Esophagus muscularis mucosa (tissue), 3 donors: ENCODE data around the gene RIPK3.

ENCODE experiments used
- POLR2AphosphoS5 ChIP-seq, 2 donors: sonication (generic); formaldehyde crosslinking; IDR thresholded peaks; one replicate each; pipeline ENCODE4 v1.6.1; 2017; ENCODE audit warnings: antibody characterized with exemption in 2 of 2
- TF ChIP-seq, protein P1 (sequence below), 3 experiments: fragments of 200-600 bp in 2 of 3; fragments of 450-650 bp in 1 of 3; sonication (generic) in 2 of 3; IDR thresholded peaks; one replicate each; pipeline ENCODE4 v1.5.1; 2017 to 2019; ENCODE audit warnings: antibody characterized with exemption in 3 of 3, mild to moderate bottlenecking in 2 of 3, moderate library complexity in 1 of 3

GRCh38 chr14:24369907-24370687 is 30.3 kb upstream of the RIPK3 start:
- TF ChIP-seq POLR2AphosphoS5 (IDR thresholded peaks at IDR 0.05), result no peak
- TF ChIP-seq, protein P1, sequence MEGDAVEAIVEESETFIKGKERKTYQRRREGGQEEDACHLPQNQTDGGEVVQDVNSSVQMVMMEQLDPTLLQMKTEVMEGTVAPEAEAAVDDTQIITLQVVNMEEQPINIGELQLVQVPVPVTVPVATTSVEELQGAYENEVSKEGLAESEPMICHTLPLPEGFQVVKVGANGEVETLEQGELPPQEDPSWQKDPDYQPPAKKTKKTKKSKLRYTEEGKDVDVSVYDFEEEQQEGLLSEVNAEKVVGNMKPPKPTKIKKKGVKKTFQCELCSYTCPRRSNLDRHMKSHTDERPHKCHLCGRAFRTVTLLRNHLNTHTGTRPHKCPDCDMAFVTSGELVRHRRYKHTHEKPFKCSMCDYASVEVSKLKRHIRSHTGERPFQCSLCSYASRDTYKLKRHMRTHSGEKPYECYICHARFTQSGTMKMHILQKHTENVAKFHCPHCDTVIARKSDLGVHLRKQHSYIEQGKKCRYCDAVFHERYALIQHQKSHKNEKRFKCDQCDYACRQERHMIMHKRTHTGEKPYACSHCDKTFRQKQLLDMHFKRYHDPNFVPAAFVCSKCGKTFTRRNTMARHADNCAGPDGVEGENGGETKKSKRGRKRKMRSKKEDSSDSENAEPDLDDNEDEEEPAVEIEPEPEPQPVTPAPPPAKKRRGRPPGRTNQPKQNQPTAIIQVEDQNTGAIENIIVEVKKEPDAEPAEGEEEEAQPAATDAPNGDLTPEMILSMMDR (IDR thresholded peaks at IDR 0.05), result no peak
